GM12874 (cell line): Measurements from ENCODE around the gene RIPPLY3.

Experiments used
- TF ChIP-seq, protein P1 (sequence below): IDR thresholded peaks from 2 replicates; pipeline ENCODE4 v1.5.1; 2011; ENCODE audit warnings: low read depth, mild to moderate bottlenecking, control low read depth, low read length, moderate library complexity; ENCODE audit not compliant: insufficient read depth

RIPPLY3 gene

DNA sequence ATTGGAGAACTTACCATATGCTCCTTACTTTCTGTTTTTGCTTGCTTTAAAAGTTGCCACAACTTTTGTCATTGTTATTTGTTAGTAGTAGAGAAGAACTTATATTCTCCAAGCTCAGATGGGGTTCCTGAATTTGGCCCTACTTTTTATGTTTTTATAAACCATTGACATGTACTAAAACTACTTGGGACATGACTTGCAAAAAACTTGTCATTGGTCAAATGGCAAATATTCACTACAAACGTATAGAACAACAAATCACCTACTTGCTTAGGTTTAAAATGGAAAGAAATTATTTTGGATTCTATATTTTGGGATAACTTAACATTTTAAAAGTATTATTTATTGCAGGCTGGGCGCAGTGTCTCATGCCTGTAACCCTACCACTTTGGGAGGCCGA lies 33.7 kb downstream of the RIPPLY3 start:
- TF ChIP-seq, protein P1, sequence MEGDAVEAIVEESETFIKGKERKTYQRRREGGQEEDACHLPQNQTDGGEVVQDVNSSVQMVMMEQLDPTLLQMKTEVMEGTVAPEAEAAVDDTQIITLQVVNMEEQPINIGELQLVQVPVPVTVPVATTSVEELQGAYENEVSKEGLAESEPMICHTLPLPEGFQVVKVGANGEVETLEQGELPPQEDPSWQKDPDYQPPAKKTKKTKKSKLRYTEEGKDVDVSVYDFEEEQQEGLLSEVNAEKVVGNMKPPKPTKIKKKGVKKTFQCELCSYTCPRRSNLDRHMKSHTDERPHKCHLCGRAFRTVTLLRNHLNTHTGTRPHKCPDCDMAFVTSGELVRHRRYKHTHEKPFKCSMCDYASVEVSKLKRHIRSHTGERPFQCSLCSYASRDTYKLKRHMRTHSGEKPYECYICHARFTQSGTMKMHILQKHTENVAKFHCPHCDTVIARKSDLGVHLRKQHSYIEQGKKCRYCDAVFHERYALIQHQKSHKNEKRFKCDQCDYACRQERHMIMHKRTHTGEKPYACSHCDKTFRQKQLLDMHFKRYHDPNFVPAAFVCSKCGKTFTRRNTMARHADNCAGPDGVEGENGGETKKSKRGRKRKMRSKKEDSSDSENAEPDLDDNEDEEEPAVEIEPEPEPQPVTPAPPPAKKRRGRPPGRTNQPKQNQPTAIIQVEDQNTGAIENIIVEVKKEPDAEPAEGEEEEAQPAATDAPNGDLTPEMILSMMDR = no peak

DNA sequence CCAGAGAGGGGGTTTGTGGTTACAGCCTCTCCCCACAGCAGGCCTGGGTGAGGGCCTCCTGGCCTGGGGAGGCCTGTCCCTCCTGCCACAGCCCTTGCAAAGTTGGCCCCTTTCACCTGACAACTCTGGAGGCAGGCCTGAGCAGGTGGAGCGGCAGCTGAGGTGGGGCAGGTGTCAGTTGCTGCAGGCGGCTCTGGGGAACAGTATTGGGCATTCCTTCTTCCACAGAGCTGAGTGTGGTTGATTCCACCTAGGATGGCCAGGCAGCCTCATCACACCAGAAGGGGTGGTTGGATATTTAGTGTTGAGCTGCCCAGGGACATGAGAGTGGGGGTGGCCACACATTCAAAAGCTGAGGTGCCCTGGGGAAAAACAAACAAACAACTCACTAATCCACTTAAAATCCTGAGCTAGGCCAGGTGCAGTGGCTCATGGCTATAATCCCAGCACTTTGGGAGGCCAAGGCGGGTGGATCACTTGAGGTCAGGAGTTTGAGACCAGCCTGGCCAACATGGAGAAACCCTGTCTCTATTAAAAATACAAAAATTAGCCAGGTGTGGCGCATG lies 35.3 kb downstream of the RIPPLY3 start:
- TF ChIP-seq, protein P1 = no peak

DNA sequence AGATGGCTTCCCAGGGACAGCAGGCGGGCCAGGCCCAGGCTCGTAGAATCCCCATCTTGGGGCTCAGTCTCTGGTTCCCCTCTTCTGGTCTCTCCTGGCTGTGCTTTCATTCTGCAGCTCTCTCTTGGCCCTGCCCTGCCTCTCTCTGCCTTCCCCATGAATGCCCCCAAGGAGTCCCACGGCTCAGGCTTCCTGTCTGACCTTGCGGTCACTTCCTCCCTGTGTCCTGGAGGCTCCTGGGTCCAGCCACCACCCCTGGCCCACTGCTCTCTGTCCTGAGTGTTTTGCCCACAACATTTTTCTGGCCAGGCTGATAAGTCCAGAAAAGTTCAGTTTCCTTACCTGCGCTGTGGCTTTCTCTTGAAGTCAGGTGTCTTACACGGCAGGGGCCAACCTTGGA lies 37.3 kb downstream of the RIPPLY3 start:
- TF ChIP-seq, protein P1 = no peak

DNA sequence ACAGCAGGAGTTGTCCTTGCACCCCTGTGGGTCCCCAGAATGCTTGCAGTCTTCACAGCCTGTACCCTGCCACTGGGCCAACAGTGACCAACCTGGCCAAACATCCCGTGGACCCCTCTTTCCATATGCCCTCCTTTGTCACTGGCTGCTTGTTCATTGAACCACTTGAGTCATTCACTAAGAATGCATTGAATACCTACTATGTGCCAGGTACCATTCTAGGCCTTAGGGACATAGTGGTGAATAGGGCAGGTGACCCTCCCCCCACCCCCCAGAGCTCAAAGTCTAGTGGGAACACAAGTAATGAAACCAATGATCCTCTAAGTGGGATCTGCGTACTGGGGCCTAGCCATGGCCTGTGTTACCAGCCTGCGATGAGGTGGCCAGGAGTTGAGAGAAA lies 38.1 kb downstream of the RIPPLY3 start:
- TF ChIP-seq, protein P1 = no peak

DNA sequence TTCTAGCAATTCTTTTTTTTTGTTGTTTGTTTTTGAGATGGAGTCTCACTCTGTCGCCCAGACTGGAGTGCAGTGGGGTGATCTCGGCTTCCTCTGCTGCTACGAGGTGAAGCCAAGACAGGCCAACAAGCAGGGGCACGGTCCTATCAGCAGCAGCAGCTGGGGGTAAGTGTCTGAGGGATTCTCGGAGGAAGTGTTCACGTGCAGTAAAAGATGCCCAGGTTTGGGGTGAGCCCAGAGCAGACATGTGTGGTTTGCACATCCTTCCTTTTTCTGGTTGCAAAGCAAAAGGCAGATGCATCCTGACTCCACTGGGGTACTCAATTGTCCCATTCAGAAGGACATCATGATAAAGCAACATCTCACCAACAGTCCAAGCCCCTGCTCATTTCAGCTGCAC lies 38.6 kb downstream of the RIPPLY3 start:
- TF ChIP-seq, protein P1 = no peak

DNA sequence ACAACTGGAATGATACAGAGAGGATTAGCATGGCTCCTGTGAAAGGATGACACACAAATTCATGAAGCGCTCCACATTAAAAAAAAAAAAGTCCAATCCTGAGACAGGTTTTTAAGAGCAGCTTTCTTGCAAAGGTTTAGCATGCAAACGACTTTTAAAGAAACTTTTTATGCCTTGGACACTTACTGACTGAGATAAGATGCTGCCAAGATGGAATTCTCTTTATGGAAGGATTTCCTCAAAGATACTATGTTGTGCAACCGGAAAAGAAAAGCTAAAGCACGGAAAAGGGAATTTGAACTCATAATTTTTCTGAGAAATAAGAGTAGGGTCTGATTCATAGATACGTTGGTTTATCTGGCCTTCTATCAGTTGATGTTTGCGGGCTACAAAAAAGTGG lies 39.1 kb downstream of the RIPPLY3 start:
- TF ChIP-seq, protein P1 = no peak

DNA sequence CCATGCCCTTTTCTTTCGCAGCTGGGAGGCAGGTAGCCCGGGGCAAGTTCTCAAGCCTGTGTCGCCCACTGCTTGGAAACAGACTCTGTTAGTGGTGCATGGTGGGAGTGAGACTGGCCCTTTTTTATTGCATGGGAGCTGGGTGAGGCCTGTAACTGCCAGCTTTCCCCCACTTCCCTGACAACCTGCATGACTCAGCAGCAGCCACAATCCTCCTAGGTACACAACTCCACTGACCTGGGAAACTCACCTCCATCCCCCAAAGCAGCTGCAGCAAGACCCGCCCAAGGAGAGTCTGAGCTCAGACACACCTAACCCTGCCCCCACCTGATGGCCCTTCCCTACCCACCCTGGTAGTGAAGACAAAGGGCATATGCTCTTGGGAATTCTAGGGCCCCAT lies 40.6 kb downstream of the RIPPLY3 start:
- TF ChIP-seq, protein P1 = no peak
